Stimulated activated CD4-positive, alpha-beta T cell treated with anti-CD3 and anti-CD28 coated beads, Interleukin-15, amount 100 ng/mL, for 48 hours (primary cell): ENCODE data around the gene ZMIZ1.

ENCODE experiments used
- DNase-seq, 2 donors: peaks; one replicate each; pipeline ENCODE4 v3.0.0-alpha.2; 2020; ENCODE audit warnings: low read depth in 2 of 2

ZMIZ1 gene

DNA sequence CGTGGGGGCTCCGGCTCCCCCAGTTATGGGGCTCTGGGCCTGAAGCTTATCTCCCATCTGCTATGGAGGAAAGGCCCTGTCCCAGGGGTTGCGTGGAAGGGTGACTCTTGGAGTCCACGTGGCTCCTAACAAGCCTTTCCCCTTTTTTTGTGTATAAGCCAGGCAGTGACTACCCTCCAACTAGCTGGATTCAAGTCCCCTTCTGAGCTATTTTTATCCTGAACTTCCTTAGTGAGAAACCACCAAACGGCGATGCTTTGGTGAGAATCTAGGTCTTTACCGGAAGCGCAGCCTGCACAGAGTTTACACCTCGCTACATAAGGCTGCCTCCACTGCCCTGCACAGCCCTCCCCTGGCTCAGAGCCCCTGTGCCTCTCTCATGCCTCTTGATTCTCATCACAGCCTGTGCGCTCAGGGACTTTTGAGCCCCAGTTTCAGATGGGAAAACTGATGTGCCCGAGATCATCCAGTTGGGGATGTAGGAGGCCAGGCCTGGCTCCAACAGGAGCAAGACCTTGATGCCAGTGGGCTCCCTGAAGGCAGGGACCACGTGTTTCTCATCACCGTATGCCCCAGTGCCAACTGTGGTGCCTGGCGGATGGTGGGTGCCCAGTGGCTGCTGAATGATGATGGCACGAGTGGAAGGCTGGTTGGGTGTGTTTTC is 176.2 kb downstream of the ZMIZ1 start:
- no peak for DNase-seq

DNA sequence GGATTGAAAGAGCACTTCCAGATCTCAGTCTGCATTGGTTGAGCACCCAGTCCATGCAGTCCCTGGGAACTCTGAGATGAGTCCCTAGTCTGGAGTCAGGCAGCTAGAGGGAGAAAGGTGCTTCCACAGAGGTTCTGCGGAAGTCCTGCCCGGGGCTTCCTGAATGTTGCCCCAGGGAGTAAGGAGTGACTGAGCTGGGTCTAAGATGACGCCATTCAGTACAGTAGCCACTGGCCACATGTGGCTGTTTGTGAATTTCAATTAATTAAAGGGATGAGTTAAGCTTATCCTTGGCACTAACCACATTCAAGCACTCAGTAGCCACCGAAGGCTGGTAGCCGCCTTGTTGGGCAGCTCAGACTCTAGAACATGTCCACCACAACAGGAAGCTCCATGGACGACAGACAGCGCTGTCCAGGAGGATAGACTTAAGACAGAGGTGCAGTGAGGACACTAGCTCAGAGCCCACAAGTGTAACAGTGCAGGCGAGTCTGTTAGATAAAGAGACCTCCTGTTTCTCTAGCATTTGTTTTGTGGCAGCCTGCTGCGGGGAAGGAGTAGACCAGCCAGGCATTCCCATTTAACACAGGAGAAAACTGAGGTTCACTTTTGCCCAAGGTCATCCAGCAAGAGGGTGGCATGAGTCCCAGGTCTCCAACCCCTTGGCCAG is 176.9 kb downstream of the ZMIZ1 start:
- DNase-seq, result no peak

DNA sequence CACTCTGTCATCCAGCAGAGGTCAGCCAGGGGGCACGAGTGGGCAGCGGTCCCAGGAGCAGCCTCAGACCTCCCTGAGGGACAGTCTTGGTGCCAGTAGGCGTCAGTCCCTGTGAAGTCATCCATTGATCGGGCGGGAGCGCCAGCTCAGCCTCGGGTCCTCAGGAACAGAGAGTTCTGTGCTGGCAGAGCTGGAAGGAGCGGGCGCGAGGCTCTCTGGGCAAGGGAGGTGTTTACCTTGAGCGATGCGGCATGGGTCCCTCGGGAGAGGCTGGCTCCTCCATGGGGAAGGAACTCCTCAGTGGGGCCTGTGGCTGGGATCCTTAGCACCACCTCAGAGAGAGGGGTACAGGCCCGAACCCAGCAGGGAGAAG is 177.4 kb downstream of the ZMIZ1 start:
- no peak for DNase-seq

DNA sequence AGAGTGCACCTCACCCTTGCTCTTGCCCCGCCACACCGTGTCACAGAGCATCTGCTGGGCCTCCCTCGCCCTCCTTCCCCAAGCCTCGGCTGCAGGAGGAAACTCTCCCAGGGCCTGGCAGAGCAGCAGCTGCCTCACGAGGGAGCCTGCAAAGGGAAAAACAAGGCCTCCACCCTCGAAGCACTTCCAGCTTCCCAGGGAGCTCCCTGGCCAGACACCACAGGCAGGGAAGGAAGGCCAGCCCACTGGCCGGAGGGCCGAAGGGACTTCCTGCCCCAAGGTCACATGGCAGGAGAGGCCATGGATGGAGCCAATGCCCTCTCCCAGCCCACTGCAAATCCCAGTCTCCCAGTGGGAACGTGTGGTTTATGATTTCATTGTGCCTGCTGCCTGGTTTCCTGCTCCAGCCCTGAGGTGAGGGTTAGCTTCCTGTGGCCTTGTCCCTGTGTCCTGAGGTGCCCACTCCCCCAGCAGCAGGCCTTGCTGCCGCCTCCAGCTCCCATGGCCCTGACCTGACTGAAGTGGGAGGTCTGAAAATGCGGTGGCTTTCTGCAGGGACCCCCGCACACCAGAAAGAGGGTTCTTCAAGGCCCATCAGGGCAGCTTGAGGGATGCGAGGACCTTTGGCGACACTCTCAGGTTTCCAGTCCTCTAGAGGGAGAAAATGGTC is 178.0 kb downstream of the ZMIZ1 start:
- DNase-seq, result no peak

DNA sequence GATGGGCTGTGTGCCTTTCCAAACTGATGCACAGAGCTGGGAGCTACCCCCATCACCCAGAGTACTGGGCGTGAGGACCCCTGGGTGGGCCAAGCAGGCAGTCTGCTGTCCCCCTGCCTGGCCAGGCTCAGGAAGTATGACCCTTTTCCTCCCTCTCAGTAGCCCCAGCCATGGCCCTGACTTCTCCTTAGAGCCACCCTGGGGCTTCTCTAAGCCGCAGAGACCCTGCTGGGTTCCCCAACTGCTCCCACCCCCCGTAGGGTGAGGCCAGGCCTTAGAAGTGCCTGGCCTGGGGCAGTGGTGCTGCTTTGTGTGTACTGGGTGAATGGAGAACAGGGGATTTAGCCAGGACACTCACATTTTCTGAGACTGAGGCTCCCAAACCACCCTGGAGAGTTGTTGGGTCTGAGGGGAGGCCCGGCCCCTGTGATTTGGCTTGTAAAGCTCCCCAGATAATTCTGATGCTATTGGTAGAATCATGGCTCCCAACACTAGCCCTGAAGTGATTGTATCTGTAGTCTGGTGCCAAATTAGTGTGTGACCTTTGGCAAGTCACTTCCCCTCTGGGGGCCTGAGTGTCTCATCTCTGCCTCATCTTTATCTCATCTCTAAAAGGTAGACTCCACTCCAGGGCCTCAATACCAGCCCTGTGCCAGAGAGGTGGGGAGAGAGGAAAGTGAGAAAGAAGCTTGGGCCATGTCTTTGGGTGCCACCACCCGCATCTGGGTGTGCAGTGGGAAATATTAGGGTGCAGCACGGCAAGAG is 178.8 kb downstream of the ZMIZ1 start:
- peak in 1 of 2 donors; percentile 24 for DNase-seq

DNA sequence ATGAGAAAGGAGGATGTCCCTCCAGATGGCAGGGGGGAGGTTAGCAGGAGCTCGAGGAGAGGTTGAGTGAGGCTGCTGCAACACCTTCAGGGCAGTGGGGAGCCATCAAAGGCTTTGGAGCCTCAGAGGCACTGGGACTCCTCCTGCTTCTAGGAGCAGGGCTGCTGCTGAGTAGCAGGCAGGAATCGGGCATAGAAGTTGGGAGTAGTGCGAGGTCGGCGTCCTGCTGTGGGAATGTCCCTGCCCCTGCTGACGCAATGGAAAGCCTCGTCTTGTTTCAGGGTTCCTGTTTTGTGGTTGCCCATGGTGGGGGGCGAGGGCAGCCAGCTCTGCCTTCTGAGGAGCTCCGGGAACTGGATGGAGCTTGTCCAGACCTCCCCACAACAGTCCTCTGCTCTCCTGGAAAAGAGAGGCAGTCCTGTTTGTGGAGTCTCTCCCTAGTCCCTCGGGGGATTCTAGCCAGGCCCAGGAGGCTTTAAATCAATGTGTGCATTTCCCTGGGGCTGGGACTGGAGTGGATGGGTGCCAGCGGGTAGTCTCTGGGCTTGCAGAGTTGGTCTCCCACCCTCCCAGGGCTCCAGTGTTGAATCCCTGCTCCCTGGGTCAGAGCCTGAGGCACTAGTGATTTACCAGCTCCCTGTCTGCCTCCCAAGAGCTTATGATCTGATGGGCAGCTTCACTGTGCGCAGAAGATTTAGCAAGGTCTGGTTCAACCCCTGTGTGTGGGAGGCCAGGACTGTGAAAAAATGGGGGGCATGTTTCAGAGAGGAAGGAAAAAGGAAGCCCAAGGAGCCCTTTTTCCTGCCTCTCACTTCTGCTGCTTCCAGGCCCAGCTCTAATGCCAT is 179.8 kb downstream of the ZMIZ1 start:
- no peak for DNase-seq

DNA sequence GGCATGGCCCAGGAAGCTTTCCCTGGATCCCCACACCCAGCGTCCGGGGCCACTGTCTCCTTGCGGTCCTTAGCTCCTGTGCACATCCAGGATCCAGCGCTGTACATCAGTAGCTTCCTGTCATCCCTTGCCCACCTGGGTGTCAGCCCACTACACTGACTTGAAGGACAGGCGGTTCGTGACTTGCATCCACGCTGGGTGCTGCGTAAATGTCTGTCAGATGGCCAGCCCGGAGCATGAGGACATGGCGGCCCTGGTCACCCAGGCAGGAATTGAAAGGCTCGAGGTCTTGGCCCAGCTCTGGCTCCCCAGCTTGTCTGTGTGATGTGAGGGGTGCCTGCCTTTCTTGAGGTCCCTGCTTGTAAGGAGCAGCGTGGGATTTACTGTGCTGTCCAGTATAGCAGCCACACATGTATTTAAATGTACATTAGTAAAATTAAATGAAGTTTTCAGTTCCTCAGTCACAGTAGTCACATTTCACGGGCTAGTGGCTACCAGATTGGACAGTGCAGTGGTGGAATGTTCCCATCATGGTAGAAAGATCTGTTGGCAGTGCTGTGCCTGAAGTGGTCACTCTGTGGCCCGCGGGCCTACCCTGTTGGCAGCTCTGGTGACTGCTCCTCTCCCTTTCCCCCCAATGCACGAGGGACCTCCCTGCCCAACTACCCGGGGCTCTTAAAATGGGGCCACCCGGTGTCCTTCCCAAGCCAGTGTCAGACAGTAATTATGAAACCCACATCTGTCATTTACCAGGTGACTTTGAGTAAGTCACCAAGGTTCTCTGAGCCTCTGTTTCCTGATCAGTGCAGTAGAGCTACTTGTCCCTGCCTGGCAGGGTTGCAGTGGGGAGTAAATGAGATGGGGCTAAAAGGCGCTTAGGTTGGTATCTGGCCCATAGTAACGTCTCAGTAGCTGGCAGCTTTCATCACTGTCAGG is 180.7 kb downstream of the ZMIZ1 start:
- DNase-seq, result peak in 1 of 2 donors; percentile 11

DNA sequence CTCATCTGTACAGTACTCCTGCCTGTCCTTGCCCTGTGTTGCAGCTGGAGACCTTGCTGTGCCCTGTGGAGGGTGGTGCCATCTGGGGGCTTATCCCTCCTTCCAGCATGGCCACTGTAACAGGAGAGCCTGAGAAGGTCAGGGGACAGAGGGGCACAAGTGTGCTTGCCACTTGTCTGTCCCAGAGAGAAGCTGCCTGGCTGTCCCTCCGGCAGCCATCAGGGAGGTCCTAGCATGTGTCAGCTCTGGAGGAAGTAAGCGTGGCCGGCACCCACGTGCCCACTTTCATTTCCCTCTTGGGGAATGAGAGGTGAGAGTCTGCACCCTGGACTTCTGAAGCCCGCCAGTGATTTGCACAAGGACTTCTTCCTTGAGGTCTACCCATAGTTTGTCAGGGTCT is 181.5 kb downstream of the ZMIZ1 start:
- no peak for DNase-seq

DNA sequence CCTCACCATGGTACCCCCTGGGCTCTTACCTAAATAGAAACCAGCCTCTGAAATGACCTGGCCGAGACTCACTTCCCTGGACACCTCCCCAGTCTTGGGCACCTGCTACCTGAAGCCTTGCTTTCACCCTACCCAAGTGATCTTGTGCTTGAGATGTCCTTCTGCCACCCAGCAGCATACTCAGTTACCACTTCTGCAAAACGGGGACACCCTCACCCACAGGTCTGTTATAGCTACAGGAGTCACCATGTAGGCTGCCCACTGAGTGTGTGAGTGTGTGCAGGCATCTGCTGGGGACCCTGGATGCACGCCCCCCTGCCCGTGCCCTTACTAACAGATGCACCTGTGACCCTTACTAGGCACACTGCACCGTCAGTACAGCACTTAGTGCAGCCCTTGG is 183.7 kb downstream of the ZMIZ1 start:
- no peak for DNase-seq

DNA sequence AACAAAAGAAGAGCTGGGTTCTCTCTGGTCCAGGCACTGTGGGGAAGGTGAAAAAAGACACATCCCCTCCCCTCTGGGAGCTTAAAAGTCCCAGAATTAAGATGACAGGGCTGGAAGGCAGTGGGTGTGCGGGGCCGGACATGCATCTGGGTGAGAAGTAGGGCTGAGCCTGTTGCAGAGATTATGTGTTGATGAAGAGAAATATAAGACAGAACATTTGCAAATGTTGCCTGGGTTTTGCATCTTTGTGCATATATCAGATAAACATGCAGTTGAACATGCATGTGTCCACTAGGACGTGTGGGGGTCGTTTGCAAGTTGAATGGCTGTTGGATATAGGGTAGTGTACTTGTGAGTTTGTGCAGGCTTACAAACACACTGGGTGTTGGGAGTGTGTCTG is 184.2 kb downstream of the ZMIZ1 start:
- DNase-seq, result no peak

DNA sequence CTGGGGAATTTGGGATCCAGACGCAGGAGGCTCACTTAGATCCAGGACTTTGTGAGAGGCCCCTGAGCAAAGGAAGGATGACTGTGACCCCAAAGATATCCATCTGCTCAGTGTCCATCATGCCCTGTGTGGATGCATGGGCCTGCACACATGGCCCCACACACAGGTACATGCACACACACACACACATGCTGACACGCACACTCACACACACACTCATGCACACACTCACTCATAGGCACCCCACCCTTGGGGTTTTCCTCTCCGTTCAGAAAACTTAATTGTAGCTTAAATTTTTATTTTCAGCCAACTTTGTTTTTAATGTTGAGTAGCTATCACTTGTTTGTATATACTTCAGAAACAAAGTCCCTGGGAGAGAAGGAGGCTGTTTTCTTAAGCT is 184.9 kb downstream of the ZMIZ1 start:
- no peak for DNase-seq

DNA sequence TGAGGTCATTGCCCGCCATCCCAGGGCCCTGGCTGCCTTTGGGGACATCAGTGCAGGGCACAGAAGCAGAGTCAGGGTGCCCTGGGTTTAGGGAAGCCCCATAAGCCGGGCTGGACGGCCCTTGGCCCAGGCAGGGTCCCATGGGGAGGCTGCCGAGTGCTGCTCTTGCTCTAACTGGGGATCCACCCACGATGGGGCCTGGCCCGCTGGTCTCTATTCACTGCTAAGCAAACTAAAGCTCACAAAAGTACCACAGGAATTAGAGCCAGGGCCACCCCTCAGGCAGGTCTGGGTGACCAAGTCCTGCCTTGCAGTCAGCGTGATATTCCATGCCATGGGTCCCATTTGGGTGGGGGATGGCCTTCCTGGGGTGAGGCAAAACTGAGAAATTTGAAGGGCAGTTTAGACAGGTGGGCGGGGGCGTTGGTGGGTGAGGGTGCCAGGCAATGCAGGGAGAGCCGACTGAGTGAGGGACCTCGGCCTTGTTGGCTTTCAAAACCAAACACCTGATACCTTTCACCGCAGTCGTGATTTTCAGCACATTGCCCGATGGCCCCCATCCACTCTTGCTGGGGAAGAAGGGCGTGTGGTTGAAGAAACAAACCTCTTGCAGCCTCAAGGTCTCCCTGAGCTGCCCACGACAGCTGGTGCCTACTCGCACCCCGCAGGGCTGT is 185.7 kb downstream of the ZMIZ1 start:
- DNase-seq, result no peak

DNA sequence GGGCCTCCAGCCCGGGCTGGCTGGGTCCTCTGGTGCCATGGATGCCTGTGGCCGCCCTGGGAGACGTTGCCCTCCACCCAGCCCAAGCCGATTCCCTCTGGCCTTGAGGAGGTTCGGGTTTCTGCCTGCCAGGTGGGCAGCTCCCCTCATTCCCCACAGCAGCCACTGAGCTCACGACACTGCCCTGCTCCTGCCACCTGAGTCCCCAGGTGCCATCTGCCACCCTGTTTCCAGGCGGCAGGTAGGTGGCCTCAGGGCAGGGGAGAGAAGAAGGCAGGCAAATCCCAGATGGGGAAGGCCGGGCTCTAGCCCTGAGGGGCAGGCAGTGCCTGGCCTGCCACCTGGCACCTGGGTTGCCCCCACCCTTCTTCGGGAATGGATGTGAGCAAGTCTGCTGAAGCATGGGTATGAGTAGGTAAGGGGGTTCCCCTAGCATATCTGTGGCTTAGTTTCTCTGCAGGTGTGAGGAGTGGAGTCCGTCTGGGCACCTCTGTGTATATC is 186.3 kb downstream of the ZMIZ1 start:
- no peak for DNase-seq

DNA sequence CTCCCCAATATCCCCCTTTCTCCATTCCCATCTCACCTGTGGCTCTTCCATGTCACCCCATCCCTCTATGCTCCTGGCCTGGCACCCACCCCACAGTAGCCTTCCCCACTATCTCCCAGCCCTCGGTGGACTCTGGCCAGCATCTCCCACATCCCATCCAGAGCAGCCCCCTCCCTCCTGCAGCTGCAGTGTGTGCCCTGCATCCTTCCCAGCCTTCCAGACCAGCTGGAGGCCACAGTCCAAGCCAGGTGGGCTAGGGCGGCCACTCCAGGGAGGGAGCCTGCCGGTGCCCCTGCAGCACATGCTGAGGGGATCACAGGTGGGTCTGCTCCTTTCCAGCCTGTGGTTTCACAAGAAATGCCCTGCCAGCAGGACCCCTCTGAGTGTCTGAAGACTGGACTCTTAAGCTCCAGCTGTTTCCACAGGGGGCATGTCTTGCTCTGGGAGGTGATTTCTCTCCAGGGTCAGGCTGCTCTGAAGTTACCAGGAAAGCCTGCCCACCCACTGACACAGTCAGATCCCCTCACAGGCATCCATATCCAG is 187.6 kb downstream of the ZMIZ1 start:
- DNase-seq, result no peak

DNA sequence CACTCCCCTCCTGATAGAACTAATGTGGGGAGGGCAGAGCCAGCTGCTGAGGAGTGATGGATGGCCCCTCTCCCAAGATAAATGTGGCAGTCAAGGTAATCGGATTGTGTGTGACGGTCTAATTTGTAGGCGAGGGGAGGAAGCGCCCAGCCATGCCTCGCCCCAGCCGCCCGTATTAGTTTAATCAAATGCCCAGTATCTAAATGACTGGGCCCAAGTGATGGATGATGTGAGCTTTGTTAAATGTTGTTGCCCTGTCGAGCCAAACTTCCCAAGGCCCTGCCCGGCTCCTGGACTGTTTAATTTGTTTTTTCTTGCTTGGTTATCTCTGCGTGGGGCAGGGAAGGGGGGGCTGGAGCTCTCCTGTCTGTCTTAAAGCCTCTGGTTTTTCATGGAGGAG is 190.1 kb downstream of the ZMIZ1 start:
- DNase-seq, result no peak

DNA sequence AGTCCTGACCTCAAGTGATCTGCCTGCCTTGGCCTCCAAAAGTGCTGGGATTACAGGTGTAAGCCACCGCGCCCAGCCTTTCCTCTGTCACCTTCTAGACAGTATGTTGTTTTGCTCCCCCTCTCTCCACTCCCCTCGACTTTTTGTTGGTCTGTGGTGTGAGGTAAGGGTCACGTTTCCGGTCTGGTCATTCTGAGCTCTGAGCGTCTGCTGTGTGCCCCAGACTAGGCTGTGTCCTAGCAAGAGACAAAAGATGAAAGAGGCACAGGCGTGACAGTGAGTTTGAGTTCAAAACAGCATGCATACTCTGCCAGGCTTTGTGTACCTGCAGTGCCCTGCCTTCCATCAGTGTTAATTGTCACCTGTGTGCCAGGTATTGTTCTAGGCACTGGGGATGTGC is 191.1 kb downstream of the ZMIZ1 start:
- no peak for DNase-seq

DNA sequence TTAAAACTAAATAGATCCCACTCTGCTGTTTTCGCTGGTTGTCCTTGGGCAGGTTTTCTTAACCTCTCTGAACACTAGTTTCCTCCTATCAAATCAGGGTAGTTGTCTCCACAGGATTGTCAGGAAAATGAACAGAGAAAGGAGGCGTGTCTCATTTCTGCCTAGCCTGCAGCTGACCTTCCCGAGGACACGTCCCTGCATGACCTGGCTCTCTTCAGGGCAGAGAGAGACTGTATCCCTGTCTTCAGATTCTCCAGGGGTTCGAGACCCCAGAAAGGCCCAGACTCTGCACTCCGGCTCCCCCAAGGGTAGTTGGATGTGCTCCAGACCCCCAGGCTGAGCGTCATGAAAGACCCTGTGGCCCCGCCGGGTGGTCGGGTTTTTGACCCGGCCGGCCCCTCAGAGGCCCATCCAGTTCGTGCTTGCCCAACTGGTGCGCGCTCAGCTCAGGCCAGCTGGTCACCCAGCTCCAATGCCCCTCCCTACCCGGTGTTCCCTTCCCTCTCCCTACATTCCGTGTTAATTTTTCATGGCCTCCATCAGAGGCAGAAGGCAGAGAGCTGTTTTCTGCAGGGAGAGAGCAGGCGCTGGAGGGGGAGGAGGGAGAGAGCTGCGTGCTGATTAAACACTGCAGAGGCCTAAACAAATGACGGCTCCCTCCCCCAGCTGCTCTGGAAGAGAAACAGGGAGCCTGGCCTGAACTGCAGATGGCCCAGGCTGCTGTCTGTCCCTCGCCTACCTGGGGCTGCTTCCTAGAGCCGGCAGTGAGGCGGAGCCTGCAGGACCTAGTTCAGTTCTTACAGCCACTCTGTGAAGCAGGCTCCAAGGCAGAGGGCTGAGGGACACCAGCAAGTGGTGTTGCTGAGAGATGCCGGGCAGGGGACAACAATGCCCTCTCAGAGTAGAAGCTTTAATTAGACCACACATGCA is 192.3 kb downstream of the ZMIZ1 start:
- no peak for DNase-seq

DNA sequence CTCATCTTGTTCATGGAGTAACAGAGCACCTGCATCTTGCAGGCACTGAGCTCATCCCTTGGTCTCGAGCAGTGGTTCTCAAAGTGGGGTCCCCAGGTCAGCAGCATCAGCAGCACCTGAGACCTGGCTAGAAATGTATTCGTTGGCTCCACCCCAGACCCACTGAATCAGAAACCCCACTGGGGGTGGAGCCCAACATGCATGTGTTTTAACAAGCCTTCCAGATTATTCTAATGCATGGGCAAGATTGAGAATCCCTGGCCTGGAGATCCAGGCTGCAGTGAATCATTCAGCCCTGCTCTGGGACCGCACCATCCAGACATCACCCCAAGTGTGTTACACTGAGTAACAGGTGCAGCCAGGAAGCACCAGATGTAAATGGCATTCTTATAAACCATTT is 193.4 kb downstream of the ZMIZ1 start:
- DNase-seq, result no peak
